OCI-LY7 (cell line): Measurements from ENCODE around the gene CLK4.

Source experiments
- CTCF ChIP-seq: fragments of 200-600 bp; sonication (generic); conservative IDR thresholded peaks from 2 replicates; pipeline ENCODE4 v1.5.1; 2014; ENCODE audit warnings: mild to moderate bottlenecking, antibody characterized with exemption, low read length, moderate library complexity, mixed read lengths
- EZH2phosphoT487 ChIP-seq: fragments of 200-600 bp; sonication (generic); IDR thresholded peaks from 2 replicates; pipeline ENCODE4 v1.6.1; 2018; ENCODE audit warnings: low read depth, borderline replicate concordance, mild to moderate bottlenecking, mixed run types, antibody characterized with exemption, low read length, moderate library complexity, mixed read lengths

DNA sequence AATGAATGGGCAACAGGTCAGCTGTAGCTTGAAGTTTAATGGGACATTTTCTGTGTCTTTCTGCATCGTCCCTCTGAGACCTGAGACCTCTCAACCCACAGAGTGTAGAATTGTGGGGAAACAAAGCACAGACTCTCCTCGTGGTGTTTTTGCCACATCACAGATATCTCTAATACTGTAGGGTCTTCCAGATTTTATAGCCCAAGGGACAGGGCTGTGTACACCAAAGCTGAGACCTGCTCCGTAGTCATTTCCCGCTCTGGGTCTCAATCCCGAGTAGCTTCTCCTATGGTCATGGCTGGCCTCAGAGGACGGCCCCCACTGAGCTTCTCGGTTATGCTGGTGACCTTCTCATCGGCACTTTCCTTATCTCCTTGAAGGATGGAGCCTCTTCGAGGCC is 14.9 kb upstream of the CLK4 start:
- TF ChIP-seq CTCF (no peak), EZH2phosphoT487 (no peak)
